Peyer's patch (tissue), 4 donors: Measurements from ENCODE around the gene WLS. TPM values are rescaled to one million over a fixed set of nuclear protein-coding genes. Genes with fewer than 3 reads are reported as not detected.
A peak's percentile ranks its signal among the peaks of the same experiment; 100 is the strongest.
"Not testable (repeated sequence)": the region's sequence is repeated elsewhere in the genome, so short reads cannot be mapped to it uniquely, and the experiment has no call there.

ENCODE experiments used
- DNase-seq, 3 donors: peaks; one replicate each; pipeline ENCODE4 v3.0.0-alpha.2; 2017 to 2019
- H3K27ac ChIP-seq, 4 donors: fragments of 200-600 bp; sonication (generic); one replicate each; pipeline ENCODE4 v1.5.1; 2016 to 2019
- H3K27me3 ChIP-seq, 2 donors: fragments of 200-600 bp; sonication (generic); one replicate each; pipeline ENCODE4 v1.5.1; 2019
- H3K36me3 ChIP-seq, 3 donors: fragments of 200-600 bp; sonication (generic); one replicate each; pipeline ENCODE4 v1.5.1; 2016 to 2019
- H3K4me1 ChIP-seq, 4 donors: fragments of 200-600 bp; sonication (generic); one replicate each; pipeline ENCODE4 v1.5.1; 2016 to 2019
- H3K4me3 ChIP-seq, 4 donors: fragments of 200-600 bp; sonication (generic); 1 replicate in 3 of 4; 2 replicates in 1 of 4; pipeline ENCODE4 v1.5.1; 2016 to 2019; ENCODE audit warnings: mild to moderate bottlenecking in 1 of 4
- H3K9me3 ChIP-seq, 4 donors: fragments of 200-600 bp; sonication (generic); one replicate each; pipeline ENCODE4 v1.5.1; 2016 to 2019; ENCODE audit warnings: mild to moderate bottlenecking in 1 of 4
- POLR2A ChIP-seq, 2 donors: fragments of 450-650 bp; IDR thresholded peaks; one replicate each; pipeline ENCODE4 v1.5.1; 2017; ENCODE audit warnings: antibody characterized with exemption in 2 of 2, mild to moderate bottlenecking in 2 of 2, moderate library complexity in 2 of 2
- total RNA-seq, 4 donors: library from RNA; depleted of rRNA; stranded (reverse); fragments of >200 nt; gene quantifications; one replicate each; pipeline ENCODE4 v1.1.0, GENCODE V29; 2016
- TF ChIP-seq, protein P1 (sequence below), 6 experiments: fragments of 450-650 bp in 4 of 6; fragments of 200-600 bp in 2 of 6; sonication (generic) in 1 of 6; IDR thresholded peaks; one replicate each; pipeline ENCODE4 v1.5.1; 2017 to 2019; ENCODE audit warnings: antibody characterized with exemption in 6 of 6, mild to moderate bottlenecking in 3 of 6, moderate library complexity in 1 of 6

WLS gene
- total RNA-seq, 4 donors from 2014 or later, result 46.1 to 140 (median 73.8) TPM

DNA sequence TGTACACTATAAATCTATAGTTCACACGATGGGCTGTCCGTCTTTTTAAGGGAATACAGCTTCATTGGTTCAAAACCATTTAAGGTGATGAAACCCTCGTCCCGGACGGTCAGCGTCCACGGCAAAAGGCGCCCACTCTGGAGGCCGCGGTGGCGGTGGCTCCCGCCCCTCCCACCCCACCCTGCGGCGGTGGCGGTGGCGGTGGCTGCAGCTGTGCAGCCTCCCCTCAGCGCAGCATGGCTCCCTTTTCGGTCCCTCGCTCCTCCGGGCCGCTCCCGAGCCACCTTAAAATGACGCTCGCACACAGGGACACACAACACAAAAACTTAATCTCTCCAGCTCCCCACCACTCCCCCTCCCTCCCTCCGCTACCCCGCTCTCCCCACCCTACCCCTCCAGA lies 69.1 kb downstream of the WLS start:
- Histone ChIP-seq H3K27ac (no peak overlapping the region), H3K9me3 (no peaks in the 10 kb centered on the region), H3K4me3 (no peak overlapping the region), H3K4me1 (no peaks in the 10 kb centered on the region), H3K36me3 (peaks cover 0 to 20% (median 0%) of the 10 kb centered on the region in 3 donors), H3K27me3 (no peaks in the 10 kb centered on the region)
- TF ChIP-seq, protein P1, sequence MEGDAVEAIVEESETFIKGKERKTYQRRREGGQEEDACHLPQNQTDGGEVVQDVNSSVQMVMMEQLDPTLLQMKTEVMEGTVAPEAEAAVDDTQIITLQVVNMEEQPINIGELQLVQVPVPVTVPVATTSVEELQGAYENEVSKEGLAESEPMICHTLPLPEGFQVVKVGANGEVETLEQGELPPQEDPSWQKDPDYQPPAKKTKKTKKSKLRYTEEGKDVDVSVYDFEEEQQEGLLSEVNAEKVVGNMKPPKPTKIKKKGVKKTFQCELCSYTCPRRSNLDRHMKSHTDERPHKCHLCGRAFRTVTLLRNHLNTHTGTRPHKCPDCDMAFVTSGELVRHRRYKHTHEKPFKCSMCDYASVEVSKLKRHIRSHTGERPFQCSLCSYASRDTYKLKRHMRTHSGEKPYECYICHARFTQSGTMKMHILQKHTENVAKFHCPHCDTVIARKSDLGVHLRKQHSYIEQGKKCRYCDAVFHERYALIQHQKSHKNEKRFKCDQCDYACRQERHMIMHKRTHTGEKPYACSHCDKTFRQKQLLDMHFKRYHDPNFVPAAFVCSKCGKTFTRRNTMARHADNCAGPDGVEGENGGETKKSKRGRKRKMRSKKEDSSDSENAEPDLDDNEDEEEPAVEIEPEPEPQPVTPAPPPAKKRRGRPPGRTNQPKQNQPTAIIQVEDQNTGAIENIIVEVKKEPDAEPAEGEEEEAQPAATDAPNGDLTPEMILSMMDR (IDR thresholded peaks at IDR 0.05), result no peak
- no peak for TF ChIP-seq POLR2A (IDR thresholded peaks at IDR 0.05)
- no peak for DNase-seq

DNA sequence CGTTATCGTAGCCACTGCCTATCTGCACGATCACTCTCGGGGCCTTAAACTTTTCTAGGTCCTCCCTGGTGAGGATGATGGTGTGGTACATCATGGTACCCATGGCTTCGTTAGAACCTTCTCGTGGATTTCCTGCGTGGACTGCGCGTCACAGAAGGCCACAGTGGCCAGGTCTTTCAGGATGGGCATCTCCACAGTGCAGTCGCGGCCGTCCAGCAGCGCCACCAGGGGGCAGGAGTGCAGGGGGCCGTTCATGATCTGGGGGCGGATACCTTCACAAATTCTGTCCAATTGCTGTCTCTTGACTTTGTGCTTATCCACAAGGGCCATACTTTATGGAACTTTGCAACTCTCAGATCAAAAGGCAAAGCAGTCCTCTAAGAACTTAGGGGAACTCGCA lies 69.6 kb downstream of the WLS start:
- H3K4me1 ChIP-seq, result no peaks in the 10 kb centered on the region
- H3K27me3 ChIP-seq, result no peaks in the 10 kb centered on the region
- no peaks in the 10 kb centered on the region for H3K9me3 ChIP-seq
- DNase-seq, result no peak
- no peak overlapping the region for H3K4me3 ChIP-seq
- H3K36me3 ChIP-seq, result peaks cover 0 to 20% (median 0%) of the 10 kb centered on the region in 3 donors
- H3K27ac ChIP-seq, result no peak overlapping the region
- no peak for TF ChIP-seq POLR2A (IDR thresholded peaks at IDR 0.05)
- TF ChIP-seq, protein P1 (IDR thresholded peaks at IDR 0.05), result peak in 1 of 6 experiments; percentile 17

DNA sequence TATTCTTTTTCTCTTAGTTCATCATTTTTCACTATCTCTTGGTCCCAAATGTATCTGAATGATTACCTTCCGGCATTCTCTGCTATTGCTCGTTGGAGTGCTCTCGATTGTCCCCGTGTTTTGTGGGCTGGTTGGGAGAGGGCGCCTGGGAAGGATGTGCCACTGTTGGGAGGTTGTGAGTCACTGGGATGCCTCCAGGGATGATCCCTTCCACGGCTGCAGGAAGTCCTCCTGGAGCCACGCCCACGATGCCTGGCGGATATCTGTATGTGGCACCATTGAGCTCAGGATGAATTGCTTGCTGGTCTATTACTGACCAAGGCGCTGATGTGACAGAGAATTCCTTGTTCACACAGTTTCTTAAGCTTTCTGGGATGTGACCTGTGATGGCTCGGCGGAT lies 70.7 kb downstream of the WLS start:
- not testable (repeated sequence) for H3K4me3 ChIP-seq, H3K4me1 ChIP-seq, H3K27me3 ChIP-seq, H3K27ac ChIP-seq, H3K9me3 ChIP-seq, DNase-seq
- peaks cover 0 to 20% (median 0%) of the 10 kb centered on the region in 3 donors for H3K36me3 ChIP-seq

DNA sequence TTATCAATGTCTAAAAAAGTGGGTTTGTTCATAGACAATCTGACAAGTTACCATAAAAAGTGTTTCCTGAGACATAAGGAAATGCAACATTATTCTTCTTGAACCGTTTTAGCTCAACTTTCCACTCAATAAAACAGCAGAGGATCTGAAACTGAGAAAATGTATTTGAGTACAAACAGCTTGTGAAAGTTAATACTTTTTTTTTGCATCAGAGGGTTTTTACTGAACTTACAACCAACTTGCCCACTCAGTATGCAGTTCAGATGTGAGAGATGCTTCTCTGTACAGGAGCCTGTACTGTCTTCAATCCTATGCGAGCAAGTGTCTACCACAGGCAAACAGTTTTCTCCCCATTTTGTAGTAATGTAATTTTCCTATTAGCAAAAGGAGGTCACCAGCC lies 71.4 kb downstream of the WLS start:
- H3K4me1 ChIP-seq, H3K9me3 ChIP-seq, H3K4me3 ChIP-seq, DNase-seq, H3K27ac ChIP-seq, H3K27me3 ChIP-seq: not testable (repeated sequence)
- H3K36me3 ChIP-seq, result peaks cover 0 to 28% (median 0%) of the 10 kb centered on the region in 3 donors

DNA sequence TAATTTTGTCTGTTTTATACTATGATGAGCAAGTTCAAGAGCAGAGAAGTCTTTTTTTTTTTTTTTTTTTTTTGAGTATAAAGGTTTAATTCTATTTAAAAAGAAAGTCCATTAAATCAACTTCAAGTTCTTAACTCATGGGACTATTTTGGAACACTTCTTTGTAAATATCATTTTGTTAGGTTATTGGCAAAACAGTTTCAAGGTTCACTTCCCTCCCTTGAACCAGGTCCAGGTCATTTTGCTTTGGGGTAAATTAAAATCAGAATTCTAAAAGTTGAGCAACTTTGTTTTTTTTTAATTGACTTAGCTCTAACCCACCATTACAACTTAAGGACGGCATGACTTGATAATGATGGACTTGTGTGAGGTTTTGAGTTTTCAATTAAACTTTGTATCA lies 72.3 kb downstream of the WLS start:
- H3K36me3 ChIP-seq, result peaks cover 0 to 28% (median 0%) of the 10 kb centered on the region in 3 donors
- TF ChIP-seq POLR2A (IDR thresholded peaks at IDR 0.05), result no peak
- TF ChIP-seq, protein P1 (IDR thresholded peaks at IDR 0.05), result no peak
- no peak for DNase-seq

DNA sequence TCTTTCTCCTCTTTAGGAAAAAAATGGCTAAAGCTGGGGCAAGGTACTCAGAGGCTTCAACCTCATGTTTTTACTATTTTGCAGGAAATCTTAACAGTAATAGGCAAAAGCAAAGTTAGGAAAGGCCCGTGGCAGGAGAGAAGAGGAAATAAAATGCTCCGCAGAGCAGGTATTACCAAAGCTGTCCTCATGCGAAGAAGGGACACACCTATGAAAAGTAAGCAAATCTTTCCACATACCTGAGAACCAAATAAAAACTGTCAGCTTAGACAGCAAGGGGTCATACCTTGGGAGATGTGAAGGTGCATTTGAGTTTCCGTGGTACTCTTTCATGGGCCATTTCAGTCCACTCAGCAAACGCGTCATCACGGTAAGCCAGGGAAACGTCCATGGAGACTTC lies 73.5 kb downstream of the WLS start:
- peaks cover 0 to 32% (median 0%) of the 10 kb centered on the region in 3 donors for H3K36me3 ChIP-seq
- no peak overlapping the region for H3K4me3 ChIP-seq
- no peak for DNase-seq
- no peaks in the 10 kb centered on the region for H3K9me3 ChIP-seq
- no peaks in the 10 kb centered on the region for H3K4me1 ChIP-seq
- no peak for TF ChIP-seq POLR2A (IDR thresholded peaks at IDR 0.05)
- TF ChIP-seq, protein P1 (IDR thresholded peaks at IDR 0.05), result no peak
- no peak overlapping the region for H3K27ac ChIP-seq
- H3K27me3 ChIP-seq, result no peaks in the 10 kb centered on the region

More for the DNA sequence above, 72.3 kb downstream of the WLS start:
- H3K27ac ChIP-seq, result no peak overlapping the region
- no peaks in the 10 kb centered on the region for H3K4me1 ChIP-seq
- H3K9me3 ChIP-seq, result no peaks in the 10 kb centered on the region
- H3K27me3 ChIP-seq, result no peaks in the 10 kb centered on the region
- no peak overlapping the region for H3K4me3 ChIP-seq

DNA sequence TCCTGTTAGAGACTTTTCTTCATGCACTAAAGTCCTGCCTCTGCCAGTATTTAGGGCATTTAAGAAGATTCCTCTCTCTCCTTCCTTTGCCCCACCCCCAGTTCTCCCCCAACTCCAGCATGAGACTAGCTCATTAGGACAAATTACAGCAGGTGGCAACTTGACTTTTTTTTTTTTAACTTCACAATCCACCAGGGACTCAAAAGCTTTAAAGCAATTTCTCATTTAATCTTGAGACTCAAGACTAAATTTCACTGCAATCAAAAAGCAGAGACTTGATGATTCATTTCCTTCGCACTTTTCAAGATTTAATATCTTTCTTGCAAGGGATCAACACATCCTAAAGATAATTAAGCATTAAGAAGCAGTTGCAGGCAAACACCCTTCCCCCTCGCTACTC lies 74.9 kb downstream of the WLS start:
- Histone ChIP-seq H3K4me3 (no peak overlapping the region), H3K36me3 (peaks cover 0 to 38% (median 0%) of the 10 kb centered on the region in 3 donors), H3K27me3 (no peaks in the 10 kb centered on the region), H3K4me1 (no peaks in the 10 kb centered on the region), H3K27ac (no peak overlapping the region), H3K9me3 (no peaks in the 10 kb centered on the region)
- DNase-seq, result no peak
- no peak for TF ChIP-seq POLR2A (IDR thresholded peaks at IDR 0.05)
- TF ChIP-seq, protein P1 (IDR thresholded peaks at IDR 0.05), result no peak
